GM12801 (cell line): ENCODE data around the gene PXDC1.

ENCODE experiments used
- TF ChIP-seq, protein P1 (sequence below): IDR thresholded peaks from one replicate; pipeline ENCODE4 v1.5.1; 2011; ENCODE audit warnings: control low read depth; ENCODE audit not compliant: insufficient read length; ENCODE audit errors: extremely low read depth

Gene PXDC1

DNA sequence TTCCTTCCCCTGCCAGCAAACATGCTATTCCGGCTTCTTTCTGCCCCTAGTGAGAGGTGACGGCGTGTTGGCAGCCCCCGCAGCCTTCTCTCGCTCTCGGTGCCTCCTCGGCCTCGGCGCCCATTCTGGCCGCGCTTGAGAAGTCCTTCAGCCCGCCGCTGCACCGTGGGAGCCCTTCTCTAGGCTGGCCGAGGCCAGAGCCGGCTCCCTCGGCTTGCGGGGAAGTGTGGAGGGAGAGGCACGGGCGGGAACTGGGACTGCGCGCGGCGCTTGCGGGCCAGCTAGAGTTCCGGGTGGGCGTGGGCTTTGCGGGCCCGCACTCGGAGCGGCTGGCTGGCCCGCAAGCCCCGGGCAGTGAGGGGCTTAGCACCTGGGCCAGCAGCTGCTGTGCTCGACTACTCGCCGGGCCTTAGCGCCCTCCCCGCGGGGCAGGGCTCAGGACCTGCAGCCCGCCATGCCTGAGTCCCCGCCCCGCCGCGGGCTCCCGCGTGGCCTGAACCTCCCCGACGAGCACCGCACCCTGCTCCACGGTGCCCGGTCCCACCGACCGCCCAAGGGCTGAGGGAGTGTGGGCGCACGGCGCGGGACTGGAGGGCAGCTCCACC is 20.0 kb upstream of the PXDC1 start:
- TF ChIP-seq, protein P1, sequence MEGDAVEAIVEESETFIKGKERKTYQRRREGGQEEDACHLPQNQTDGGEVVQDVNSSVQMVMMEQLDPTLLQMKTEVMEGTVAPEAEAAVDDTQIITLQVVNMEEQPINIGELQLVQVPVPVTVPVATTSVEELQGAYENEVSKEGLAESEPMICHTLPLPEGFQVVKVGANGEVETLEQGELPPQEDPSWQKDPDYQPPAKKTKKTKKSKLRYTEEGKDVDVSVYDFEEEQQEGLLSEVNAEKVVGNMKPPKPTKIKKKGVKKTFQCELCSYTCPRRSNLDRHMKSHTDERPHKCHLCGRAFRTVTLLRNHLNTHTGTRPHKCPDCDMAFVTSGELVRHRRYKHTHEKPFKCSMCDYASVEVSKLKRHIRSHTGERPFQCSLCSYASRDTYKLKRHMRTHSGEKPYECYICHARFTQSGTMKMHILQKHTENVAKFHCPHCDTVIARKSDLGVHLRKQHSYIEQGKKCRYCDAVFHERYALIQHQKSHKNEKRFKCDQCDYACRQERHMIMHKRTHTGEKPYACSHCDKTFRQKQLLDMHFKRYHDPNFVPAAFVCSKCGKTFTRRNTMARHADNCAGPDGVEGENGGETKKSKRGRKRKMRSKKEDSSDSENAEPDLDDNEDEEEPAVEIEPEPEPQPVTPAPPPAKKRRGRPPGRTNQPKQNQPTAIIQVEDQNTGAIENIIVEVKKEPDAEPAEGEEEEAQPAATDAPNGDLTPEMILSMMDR, result no peak

DNA sequence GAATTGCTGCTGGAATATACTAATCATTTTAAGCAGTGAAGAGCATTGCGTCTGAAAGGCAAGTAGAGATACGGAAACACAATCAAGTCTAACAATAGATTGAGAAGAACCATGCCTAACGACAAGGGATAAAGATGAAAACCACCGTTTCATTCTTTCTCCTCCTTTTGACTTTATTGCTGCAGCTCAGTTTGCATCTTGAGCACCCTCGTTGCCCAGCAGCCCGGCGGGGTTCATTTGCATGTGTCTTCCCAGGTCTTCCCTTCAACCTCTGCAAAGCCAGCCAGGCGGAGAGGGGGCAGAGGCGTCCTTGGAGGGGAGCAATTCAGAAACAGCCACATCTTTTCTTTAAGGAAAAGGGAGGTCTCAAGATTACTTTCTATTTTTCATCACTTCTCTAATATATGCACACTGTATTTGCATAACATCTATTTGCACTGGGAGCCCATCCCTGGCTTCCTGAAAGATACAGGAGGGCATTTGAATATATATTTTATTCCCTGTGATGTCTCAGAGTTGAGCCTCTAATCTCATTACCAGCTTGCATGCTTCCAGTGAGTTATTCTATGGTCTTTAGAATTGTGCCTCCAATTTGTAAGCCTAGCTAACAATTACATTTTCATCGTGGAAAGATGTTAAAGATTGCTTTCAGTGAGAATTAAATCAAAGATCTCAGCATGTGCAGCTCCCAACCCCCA is 18.7 kb upstream of the PXDC1 start:
- TF ChIP-seq, protein P1, result no peak

DNA sequence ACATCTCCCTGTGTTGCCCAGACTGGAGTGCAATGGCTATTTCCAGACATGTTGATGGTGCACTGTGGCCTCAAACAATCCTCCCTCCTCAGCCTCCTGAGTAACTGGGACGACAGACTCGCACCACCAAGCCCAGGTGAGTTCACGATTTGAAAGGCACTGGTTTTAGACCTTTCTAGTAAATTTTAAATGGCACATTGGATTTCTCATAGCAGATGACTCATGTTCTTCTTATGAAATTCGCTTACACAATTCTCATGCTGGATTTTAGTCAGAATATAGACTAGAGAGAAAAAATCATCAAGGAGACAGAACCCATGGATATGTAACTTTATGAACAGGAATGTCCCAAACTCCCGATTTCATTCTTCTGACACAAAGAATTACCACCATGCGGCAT is 18.1 kb upstream of the PXDC1 start:
- TF ChIP-seq, protein P1, result no peak

DNA sequence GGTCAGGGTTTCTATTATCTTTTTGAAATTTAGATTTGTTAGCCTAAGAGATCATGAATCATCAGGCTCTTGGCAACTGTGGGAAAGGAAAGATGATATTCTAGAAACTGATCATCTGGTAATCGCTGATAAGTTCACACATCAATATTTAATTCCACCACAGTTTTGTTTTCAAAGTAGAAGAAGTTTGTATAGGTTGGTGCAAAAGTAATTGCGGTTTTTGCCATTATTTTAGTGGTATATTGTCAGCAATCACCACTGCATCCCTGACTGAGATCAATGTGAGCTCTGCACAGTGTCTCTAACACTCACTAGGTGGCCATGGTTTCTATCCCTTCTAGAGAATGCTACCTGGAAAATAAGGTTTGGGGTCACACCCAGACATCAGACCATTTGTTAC is 17.0 kb upstream of the PXDC1 start:
- TF ChIP-seq, protein P1, result no peak

DNA sequence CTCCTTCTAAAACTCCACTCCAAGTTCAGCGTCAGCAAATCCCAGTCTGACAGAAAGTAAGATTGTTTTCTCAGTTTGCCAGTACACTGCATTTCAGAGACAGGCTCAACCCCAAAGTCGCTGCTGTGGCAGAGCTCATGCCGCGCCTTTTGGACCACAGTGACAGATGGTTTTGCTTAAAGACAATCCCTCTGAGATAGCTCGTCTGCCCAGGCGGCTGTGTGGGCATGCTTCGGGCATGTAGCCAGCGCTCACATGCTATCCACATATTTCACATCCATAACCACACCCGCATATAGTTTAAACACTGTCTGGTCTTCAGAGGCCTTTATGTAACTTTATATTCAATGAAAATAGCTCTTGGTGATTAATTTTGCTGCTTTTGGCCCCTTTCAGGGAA is 14.7 kb upstream of the PXDC1 start:
- TF ChIP-seq, protein P1, result no peak

DNA sequence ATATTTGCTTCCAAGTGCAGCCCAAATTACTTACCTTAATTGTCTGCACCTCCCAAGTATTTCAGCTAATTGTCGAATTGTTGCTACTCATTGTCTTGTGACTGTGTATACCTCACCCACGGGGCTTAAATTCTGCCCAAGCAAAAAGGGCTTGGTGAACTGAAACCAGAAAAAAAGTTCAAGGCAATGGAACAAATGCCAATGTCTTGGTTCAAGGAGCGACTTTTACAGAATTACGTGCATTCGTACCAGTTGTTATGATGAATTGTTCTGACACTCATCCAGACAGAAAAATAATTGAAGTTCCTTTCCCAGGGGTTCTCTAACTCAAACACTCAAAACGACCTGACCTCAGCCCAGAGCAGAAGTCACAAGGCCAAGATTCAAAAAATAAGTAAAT is 13.9 kb upstream of the PXDC1 start:
- TF ChIP-seq, protein P1, result no peak

DNA sequence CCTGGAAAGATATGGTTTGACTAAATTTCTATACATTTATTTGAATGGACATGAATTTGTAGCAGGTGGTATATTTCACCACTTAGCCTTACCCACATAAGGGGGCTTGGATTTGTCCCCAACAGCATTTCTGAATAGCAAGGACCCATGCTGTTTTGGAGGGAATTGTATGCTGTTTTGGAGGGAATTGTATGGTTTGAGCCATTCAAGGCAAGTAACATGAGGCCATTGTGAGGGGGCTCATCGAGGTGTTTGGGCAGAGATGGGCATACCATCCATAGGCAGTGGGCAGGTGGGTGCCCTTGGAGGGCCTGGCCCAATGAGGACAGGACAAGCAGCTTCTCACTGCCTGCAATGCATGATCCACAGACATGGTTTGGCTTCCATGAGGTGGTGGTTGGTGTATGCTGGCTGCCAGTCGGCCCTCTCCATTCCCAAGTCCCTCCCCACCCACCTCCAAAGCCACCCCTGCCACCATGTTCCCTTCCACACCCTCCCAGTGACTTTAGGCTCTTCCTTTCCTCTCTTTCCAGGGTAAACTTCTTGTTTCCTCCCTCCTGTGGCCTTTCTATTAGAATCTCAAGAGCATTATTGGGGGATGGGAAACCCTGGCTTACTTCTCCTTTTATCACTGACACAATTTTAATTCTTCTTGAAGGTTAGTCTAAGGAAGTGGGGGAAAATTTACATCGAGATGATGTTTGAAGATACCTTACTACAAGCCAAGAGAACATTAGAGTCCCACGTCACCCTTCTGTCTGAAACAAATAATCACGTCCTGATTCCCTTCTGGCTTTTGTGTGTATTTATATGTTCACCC is 13.2 kb upstream of the PXDC1 start:
- TF ChIP-seq, protein P1, result no peak
